Esophagus mucosa (tissue), 1 donor: ENCODE data around the gene EDRF1. TPM values are rescaled to one million over a fixed set of nuclear protein-coding genes. Genes with fewer than 3 reads are reported as not detected.

Experiments used
- ATAC-seq: fragments of 200-7000 bp; cut with Tn5 transposase; one replicate; pipeline ENCODE4 v1.9.1; 2020
- total RNA-seq: library from RNA; stranded (reverse); gene quantifications from one replicate; pipeline ENCODE4 v1.2.4, GENCODE V29; 2023
- donor health status: DM: yes; HTN: yes; CAD: no.

The EDRF1 gene
- total RNA-seq, 1 donor from 2014 or later = 8.3 TPM

- ATAC-seq = no peak
These were observed 43.5 kb downstream of the EDRF1 start for GRCh38 chr10:125762692-125763648.

GRCh38 chr10:125765835-125766234 lies 46.3 kb downstream of the EDRF1 start:
- ATAC-seq = no peak

- ATAC-seq = no peak
These were observed 47.0 kb downstream of the EDRF1 start for GRCh38 chr10:125766511-125766910.

GRCh38 chr10:125768219-125768855 lies 48.8 kb downstream of the EDRF1 start:
- no peak for ATAC-seq

GRCh38 chr10:125769175-125769574 lies 49.7 kb downstream of the EDRF1 start:
- no peak for ATAC-seq

- ATAC-seq = no peak
These were observed 51.3 kb downstream of the EDRF1 start for GRCh38 chr10:125770844-125771243.

GRCh38 chr10:125772112-125772863 lies 52.8 kb downstream of the EDRF1 start:
- no peak for ATAC-seq

GRCh38 chr10:125772864-125773180 lies 53.3 kb downstream of the EDRF1 start:
- ATAC-seq = no peak

- ATAC-seq = no peak
These were observed 54.4 kb downstream of the EDRF1 start for GRCh38 chr10:125773687-125774543.

- ATAC-seq = no peak
These were observed 55.2 kb downstream of the EDRF1 start for GRCh38 chr10:125774581-125775191.

GRCh38 chr10:125775491-125776106 lies 56.1 kb downstream of the EDRF1 start, which contains the start of gene MMP21:
Gene MMP21, minus strand, starts transcription at chr10:125775821. Its CDS starts 0 bp downstream, at chr10:125775821.
- no peak for ATAC-seq

GRCh38 chr10:125777806-125778205 lies 58.3 kb downstream of the EDRF1 start:
- ATAC-seq = no peak

GRCh38 chr10:125778556-125778955 lies 59.0 kb downstream of the EDRF1 start:
- ATAC-seq = no peak

- no peak for ATAC-seq
These were observed 60.2 kb downstream of the EDRF1 start for GRCh38 chr10:125779403-125780327.

GRCh38 chr10:125781374-125781773 lies 61.9 kb downstream of the EDRF1 start:
- ATAC-seq = no peak

GRCh38 chr10:125782054-125782453 lies 62.5 kb downstream of the EDRF1 start:
- no peak for ATAC-seq

- ATAC-seq = no peak
These were observed 63.1 kb downstream of the EDRF1 start for GRCh38 chr10:125782616-125783015.

- no peak for ATAC-seq
These were observed 63.9 kb downstream of the EDRF1 start for GRCh38 chr10:125783408-125783807.

GRCh38 chr10:125783957-125784356 lies 64.4 kb downstream of the EDRF1 start:
- ATAC-seq = no peak

GRCh38 chr10:125785791-125786190 lies 66.3 kb downstream of the EDRF1 start:
- ATAC-seq = no peak
